ENCODE results near the gene RTN4.

The RTN4 gene

GRCh38 chr2:54963476-54963875 is 86.8 kb downstream of the RTN4 start:
- in situ Hi-C loops (cut with HindIII; ENCODE audit: low pct_ligation_motif_present, low pct_unique_long_range_greater_than_20kb, low sequenced_read_pairs) = no loop called here
- DNase-seq = no peak

GRCh38 chr2:54962935-54963440 is 87.3 kb downstream of the RTN4 start:
- no peak for DNase-seq
- in situ Hi-C loops (cut with HindIII; ENCODE audit: low pct_ligation_motif_present, low pct_unique_long_range_greater_than_20kb, low sequenced_read_pairs) = no loop called here

- DNase-seq = no peak
- in situ Hi-C loops (cut with HindIII; ENCODE audit: low pct_ligation_motif_present, low pct_unique_long_range_greater_than_20kb, low sequenced_read_pairs) = no loop called here
These were observed 87.7 kb downstream of the RTN4 start for GRCh38 chr2:54962511-54962910.

GRCh38 chr2:54960164-54960563 is 90.1 kb downstream of the RTN4 start:
- no peak for DNase-seq
- in situ Hi-C loops (cut with HindIII; ENCODE audit: low pct_ligation_motif_present, low pct_unique_long_range_greater_than_20kb, low sequenced_read_pairs) = no loop called here

GRCh38 chr2:54958717-54959371 is 91.4 kb downstream of the RTN4 start:
- DNase-seq = no peak
- in situ Hi-C loops (cut with HindIII; ENCODE audit: low pct_ligation_motif_present, low pct_unique_long_range_greater_than_20kb, low sequenced_read_pairs) = no loop called here

DNA sequence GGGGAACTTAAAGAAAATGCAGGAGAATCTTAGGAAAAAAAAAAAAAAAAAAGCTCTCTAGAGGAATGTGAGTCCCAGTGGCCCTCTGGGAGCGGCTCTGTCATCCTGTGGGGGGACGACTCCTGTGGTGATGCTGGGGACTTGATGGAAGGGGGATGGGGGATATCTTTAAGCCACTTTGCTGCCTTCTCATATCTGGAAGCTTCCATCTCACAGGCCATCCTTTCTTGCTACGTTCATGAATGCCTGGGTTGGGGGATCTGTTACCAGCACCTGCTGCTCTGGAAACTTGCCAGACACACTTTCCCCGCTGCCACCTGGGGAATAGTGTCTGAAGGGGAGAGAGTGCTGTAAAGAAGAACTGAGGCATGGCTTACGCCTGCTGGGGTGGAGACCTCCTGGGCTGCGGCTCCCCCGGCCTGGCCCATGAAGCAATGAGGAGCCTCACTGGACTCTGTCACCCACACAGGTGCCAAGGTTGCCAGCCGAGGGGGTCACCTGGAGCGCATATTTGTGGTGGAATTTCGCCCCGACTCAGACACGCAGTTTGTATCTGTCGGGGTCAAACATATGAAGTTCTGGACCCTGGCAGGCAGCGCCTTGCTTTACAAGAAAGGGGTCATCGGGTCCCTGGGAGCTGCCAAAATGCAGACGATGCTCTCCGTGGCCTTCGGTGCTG is 92.8 kb downstream of the RTN4 start:
- DNase-seq = no peak
- in situ Hi-C loops (cut with HindIII; ENCODE audit: low pct_ligation_motif_present, low pct_unique_long_range_greater_than_20kb, low sequenced_read_pairs) = no loop called here

DNA sequence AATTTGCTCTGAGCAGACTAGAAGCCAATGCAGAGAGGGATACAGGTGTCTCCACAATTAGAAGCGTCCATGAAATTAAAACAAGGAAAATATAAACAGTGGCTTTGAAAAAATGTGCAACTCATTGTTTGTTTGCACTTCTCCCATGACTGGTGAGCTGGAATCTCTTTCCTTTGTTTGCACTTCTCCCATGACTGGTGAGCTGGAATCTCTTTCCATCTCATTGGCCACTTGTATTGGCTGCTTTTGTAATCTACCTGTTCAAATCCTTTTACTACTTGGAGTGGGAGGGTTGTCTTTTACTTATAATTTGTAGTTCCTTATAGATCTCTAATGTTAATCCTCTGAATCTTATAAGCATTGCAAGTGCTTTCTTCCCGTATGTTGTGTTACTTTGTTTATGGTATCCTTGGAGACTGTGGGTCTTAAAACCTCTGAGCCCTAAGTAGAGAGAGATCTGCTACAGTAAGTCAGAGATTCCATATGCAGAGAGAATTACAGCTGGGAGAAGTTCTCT is 94.1 kb downstream of the RTN4 start:
- in situ Hi-C loops (cut with HindIII; ENCODE audit: low pct_ligation_motif_present, low pct_unique_long_range_greater_than_20kb, low sequenced_read_pairs) = no loop called here
- peak; percentile 73 for DNase-seq

- in situ Hi-C loops (cut with HindIII; ENCODE audit: low pct_ligation_motif_present, low pct_unique_long_range_greater_than_20kb, low sequenced_read_pairs) = no loop called here
- DNase-seq = peak; percentile 51
These were observed 94.7 kb downstream of the RTN4 start for GRCh38 chr2:54955358-54956110.

- in situ Hi-C loops (cut with HindIII; ENCODE audit: low pct_ligation_motif_present, low pct_unique_long_range_greater_than_20kb, low sequenced_read_pairs) = no loop called here
- no peak for DNase-seq
These were observed 95.4 kb downstream of the RTN4 start for GRCh38 chr2:54954705-54955357.

DNA sequence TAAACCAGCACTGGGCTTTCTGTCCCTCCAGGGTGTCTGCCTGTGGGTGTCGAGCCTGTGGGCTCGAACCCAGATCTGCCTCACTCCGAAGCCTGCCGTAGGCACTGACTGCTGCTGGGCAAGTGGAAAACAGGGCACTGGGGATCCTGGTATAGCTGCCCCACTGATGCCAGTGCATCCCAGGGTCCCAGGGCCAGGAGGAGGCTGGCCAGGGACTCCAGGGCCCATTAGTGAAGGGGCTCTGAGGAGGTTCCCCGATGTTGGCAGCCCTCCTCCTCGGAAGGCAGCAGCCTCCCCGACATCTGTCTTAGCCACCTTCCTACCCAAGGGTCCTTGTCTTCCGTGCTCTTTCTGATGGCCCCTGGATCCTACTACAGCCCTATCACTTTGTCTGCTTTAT is 96.1 kb downstream of the RTN4 start:
- in situ Hi-C loops (cut with HindIII; ENCODE audit: low pct_ligation_motif_present, low pct_unique_long_range_greater_than_20kb, low sequenced_read_pairs) = no loop called here
- no peak for DNase-seq

DNA sequence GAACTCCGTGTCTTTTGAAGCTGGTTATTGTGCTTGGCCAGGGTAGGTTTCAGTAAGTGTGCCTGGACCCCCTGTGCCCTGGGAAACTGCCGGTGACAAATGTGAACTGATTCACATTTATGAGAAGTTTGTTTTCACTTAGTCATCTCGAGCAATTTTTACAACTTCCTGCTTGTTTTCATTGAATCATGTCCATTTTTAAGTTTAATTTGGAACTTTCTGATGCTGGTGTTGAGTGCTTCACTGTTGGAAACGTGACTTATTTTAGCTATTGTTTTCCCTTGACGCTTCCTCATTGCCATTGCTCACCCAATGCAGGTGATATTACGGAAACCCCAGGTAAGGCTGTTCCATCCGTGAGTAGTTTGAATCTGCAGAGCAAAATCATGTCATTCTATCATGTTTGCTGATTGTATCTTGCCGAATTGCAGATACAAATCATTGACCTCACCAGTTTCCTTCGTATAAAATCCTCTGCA is 97.2 kb downstream of the RTN4 start:
- DNase-seq = no peak
- in situ Hi-C loops (cut with HindIII; ENCODE audit: low pct_ligation_motif_present, low pct_unique_long_range_greater_than_20kb, low sequenced_read_pairs) = no loop called here

DNA sequence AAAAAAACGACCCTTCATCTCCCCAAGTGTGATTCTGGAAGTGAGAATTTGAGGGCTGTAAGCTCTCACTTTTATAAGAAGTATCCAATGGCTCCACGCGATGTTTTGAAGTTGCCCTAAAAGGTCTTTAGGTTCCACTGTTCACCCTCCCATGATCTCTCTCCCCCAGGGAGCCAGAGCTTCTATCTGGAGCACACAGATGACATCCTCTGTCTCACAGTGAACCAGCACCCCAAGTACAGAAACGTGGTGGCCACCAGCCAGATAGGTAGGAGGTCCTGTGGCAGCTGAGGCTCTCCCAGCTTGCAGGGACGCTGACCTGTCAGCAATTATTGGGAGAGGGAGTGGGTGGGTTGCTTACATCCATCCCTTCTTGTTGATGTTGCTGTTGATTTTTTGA is 97.8 kb downstream of the RTN4 start:
- in situ Hi-C loops (cut with HindIII; ENCODE audit: low pct_ligation_motif_present, low pct_unique_long_range_greater_than_20kb, low sequenced_read_pairs) = no loop called here

GRCh38 chr2:54950811-54951210 is 99.4 kb downstream of the RTN4 start:
- in situ Hi-C loops (cut with HindIII; ENCODE audit: low pct_ligation_motif_present, low pct_unique_long_range_greater_than_20kb, low sequenced_read_pairs) = no loop called here
- no peak for DNase-seq

More for the DNA sequence above, 97.8 kb downstream of the RTN4 start:
- no peak for DNase-seq

- in situ Hi-C loops (cut with HindIII; ENCODE audit: low pct_ligation_motif_present, low pct_unique_long_range_greater_than_20kb, low sequenced_read_pairs) = no loop called here
- DNase-seq = no peak
These were observed 100.8 kb downstream of the RTN4 start for GRCh38 chr2:54949431-54949830.

- in situ Hi-C loops (cut with HindIII; ENCODE audit: low pct_ligation_motif_present, low pct_unique_long_range_greater_than_20kb, low sequenced_read_pairs) = no loop called here
- DNase-seq = no peak
These were observed 102.1 kb downstream of the RTN4 start for GRCh38 chr2:54948120-54948519.

GRCh38 chr2:54947646-54948045 is 102.6 kb downstream of the RTN4 start:
- in situ Hi-C loops (cut with HindIII; ENCODE audit: low pct_ligation_motif_present, low pct_unique_long_range_greater_than_20kb, low sequenced_read_pairs) = no loop called here
- DNase-seq = no peak

DNA sequence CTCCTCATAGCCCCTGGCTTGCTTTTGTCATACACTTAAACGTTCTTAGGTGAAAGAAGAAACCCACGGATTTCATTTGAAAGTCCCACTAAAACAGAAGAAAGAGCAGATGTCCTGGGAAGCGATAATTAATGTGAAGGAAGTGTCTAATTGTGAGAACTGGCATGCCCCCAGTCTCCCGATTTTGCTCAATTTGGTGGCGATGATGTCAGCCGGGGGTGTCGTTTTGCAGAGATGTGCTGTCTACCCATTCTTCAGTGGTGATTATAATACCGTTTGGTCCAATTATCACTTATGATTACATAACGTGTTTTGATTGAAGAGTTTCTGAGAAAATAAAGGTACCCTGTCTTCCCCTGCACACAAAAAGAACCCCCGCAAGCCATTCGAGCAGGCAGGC is 103.1 kb downstream of the RTN4 start:
- no peak for DNase-seq
- in situ Hi-C loops (cut with HindIII; ENCODE audit: low pct_ligation_motif_present, low pct_unique_long_range_greater_than_20kb, low sequenced_read_pairs) = no loop called here

DNA sequence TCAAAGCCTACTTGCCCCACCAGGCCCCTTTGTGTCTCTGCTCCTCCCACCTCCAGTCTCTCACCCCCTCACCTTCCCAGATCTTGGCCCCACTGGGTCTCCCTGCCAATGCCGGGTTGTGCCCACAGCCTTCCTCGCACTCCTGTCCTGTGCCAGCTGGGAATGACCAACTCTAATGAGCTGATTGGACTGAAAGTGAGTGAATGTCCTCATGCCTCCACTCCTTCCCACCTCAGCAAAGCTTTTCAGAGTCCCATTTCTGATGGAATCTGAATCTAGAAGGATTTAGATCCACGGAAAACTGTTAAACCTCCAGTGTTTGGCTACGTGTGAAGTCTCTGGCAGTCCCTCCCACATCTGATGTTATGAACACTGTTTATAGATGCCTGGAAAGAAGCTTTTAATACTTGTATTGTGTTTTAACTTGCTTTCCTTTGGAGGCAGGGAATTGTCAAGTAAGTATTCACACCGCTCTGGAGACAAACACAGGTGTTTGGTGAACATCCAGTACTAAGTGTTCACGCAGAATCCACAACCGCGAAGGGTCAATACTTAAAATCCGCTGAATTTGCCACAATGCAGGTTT is 103.9 kb downstream of the RTN4 start:
- in situ Hi-C loops (cut with HindIII; ENCODE audit: low pct_ligation_motif_present, low pct_unique_long_range_greater_than_20kb, low sequenced_read_pairs) = no loop called here
- no peak for DNase-seq

All from ACHN (cell line).